ENCODE results near the gene KLHL26.

- TF ChIP-seq CTCF (IDR thresholded peaks at IDR 0.05) = no peak
- TF ChIP-seq POLR2A (IDR thresholded peaks at IDR 0.05) = no peak
These were observed 32.1 kb downstream of the KLHL26 start for GRCh38 chr19:18668744-18669523.

Data from thyroid gland (tissue), 4 donors.